ENCODE results near the gene SGIP1. TPM values are rescaled to one million over a fixed set of nuclear protein-coding genes. Genes with fewer than 3 reads are reported as not detected.

The SGIP1 gene
- total RNA-seq, 2 donors from 2014 or later, result 1.3 to 6.2 TPM

GRCh38 chr1:66729119-66729518 is 195.2 kb downstream of the SGIP1 start:
- Histone ChIP-seq H3K27me3 (no peaks in the 10 kb centered on the region), H3K4me3 (no peak overlapping the region), H3K4me1 (peaks cover 0 to 5% of the 10 kb centered on the region in 2 donors), H3K36me3 (no peaks in the 10 kb centered on the region), H3K9me3 (no peaks in the 10 kb centered on the region), H3K27ac (no peak overlapping the region)
- TF ChIP-seq, protein P1, sequence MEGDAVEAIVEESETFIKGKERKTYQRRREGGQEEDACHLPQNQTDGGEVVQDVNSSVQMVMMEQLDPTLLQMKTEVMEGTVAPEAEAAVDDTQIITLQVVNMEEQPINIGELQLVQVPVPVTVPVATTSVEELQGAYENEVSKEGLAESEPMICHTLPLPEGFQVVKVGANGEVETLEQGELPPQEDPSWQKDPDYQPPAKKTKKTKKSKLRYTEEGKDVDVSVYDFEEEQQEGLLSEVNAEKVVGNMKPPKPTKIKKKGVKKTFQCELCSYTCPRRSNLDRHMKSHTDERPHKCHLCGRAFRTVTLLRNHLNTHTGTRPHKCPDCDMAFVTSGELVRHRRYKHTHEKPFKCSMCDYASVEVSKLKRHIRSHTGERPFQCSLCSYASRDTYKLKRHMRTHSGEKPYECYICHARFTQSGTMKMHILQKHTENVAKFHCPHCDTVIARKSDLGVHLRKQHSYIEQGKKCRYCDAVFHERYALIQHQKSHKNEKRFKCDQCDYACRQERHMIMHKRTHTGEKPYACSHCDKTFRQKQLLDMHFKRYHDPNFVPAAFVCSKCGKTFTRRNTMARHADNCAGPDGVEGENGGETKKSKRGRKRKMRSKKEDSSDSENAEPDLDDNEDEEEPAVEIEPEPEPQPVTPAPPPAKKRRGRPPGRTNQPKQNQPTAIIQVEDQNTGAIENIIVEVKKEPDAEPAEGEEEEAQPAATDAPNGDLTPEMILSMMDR (IDR thresholded peaks at IDR 0.05), result no peak
- DNase-seq (ENCODE audit: low spot score), result no peak

DNA sequence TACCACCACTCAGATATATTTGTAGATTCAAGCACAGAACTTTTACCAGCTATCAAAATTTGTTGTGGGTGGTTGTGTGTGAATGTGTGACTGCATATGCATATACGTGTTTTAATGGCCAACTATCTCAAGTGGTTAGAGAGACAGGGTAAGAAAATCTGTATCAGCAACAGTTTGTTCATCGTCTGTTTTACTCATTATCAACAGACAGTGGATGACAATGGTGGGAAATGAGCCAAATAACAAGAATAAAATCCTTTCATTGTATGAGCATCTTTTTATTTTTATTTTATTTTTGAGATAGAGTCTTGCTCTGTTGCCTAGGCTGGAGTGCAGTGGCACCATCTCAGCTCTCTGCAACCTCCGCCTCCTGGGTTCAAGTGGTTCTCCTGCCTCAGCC is 195.6 kb downstream of the SGIP1 start:
- TF ChIP-seq, protein P1 (IDR thresholded peaks at IDR 0.05), result no peak
- H3K9me3 ChIP-seq, result no peaks in the 10 kb centered on the region
- DNase-seq (ENCODE audit: low spot score), result no peak
- no peak overlapping the region for H3K27ac ChIP-seq
- no peak overlapping the region for H3K4me3 ChIP-seq
- no peaks in the 10 kb centered on the region for H3K36me3 ChIP-seq
- H3K27me3 ChIP-seq, result no peaks in the 10 kb centered on the region
- peaks cover 0 to 5% of the 10 kb centered on the region in 2 donors for H3K4me1 ChIP-seq

GRCh38 chr1:66730462-66730861 is 196.5 kb downstream of the SGIP1 start:
- Histone ChIP-seq H3K27me3 (no peaks in the 10 kb centered on the region), H3K4me3 (no peak overlapping the region), H3K36me3 (no peaks in the 10 kb centered on the region), H3K27ac (no peak overlapping the region), H3K9me3 (no peaks in the 10 kb centered on the region), H3K4me1 (peaks cover 0 to 5% of the 10 kb centered on the region in 2 donors)
- DNase-seq (ENCODE audit: low spot score), result no peak
- TF ChIP-seq, protein P1 (IDR thresholded peaks at IDR 0.05), result no peak

- no peaks in the 10 kb centered on the region for H3K36me3 ChIP-seq
- no peak overlapping the region for H3K4me3 ChIP-seq
- H3K4me1 ChIP-seq, result no peaks in the 10 kb centered on the region
- H3K9me3 ChIP-seq, result no peaks in the 10 kb centered on the region
- no peak overlapping the region for H3K27ac ChIP-seq
- DNase-seq (ENCODE audit: low spot score), result no peak
- no peaks in the 10 kb centered on the region for H3K27me3 ChIP-seq
- TF ChIP-seq, protein P1 (IDR thresholded peaks at IDR 0.05), result no peak
These were observed 197.4 kb downstream of the SGIP1 start for GRCh38 chr1:66731170-66731865.

- Histone ChIP-seq H3K4me1 (no peaks in the 10 kb centered on the region), H3K4me3 (no peak overlapping the region), H3K9me3 (no peaks in the 10 kb centered on the region), H3K36me3 (no peaks in the 10 kb centered on the region), H3K27me3 (no peaks in the 10 kb centered on the region), H3K27ac (no peak overlapping the region)
- DNase-seq (ENCODE audit: low spot score), result no peak
- TF ChIP-seq, protein P1 (IDR thresholded peaks at IDR 0.05), result no peak
These were observed 198.6 kb downstream of the SGIP1 start for GRCh38 chr1:66732407-66733166.
